GM12878 (cell line): Measurements from ENCODE around the gene CBLB.

Source experiments
- ATF7 ChIP-seq: fragments of 450-650 bp; IDR thresholded peaks from 2 replicates; pipeline ENCODE4 v1.6.1; 2016; ENCODE audit warnings: low read depth, mild to moderate bottlenecking
- CHD4 ChIP-seq: fragments of 200-600 bp; sonication (generic); IDR thresholded peaks from 2 replicates; pipeline ENCODE4 v1.6.1; 2016; ENCODE audit warnings: mild to moderate bottlenecking
- CREB1 ChIP-seq: IDR thresholded peaks from 2 replicates; pipeline ENCODE4 v1.6.1; 2012; ENCODE audit warnings: low read depth, mild to moderate bottlenecking, inconsistent platforms
- ELK1 ChIP-seq: IDR thresholded peaks from 2 replicates; pipeline ENCODE4 v1.6.1; 2012; ENCODE audit warnings: low read depth, low read length, improper control_type of control experiment
- FOXK2 ChIP-seq: fragments of 450-650 bp; IDR thresholded peaks from 2 replicates; pipeline ENCODE4 v1.6.1; 2017; ENCODE audit warnings: mild to moderate bottlenecking, moderate library complexity
- KAT2A ChIP-seq: conservative IDR thresholded peaks from 2 replicates; pipeline ENCODE4 v1.6.1; 2011; ENCODE audit warnings: low read depth, low read length; ENCODE audit not compliant: control insufficient read depth
- POLR2A ChIP-seq: IDR thresholded peaks from 2 replicates; pipeline ENCODE4 v1.6.1; 2011; ENCODE audit warnings: low read depth, mild to moderate bottlenecking, low read length
- RAD21 ChIP-seq: IDR thresholded peaks from 2 replicates; pipeline ENCODE4 v1.6.1; 2011; ENCODE audit warnings: mild to moderate bottlenecking, low read depth, low read length, moderate library complexity; ENCODE audit not compliant: insufficient read depth
- RCOR1 ChIP-seq: conservative IDR thresholded peaks from 2 replicates; pipeline ENCODE4 v1.6.1; 2012; ENCODE audit warnings: low read depth, low read length, improper control_type of control experiment
- SP1 ChIP-seq: IDR thresholded peaks from one replicate; pipeline ENCODE4 v1.6.1; 2011; ENCODE audit warnings: low read depth, low read length
- SUZ12 ChIP-seq: fragments of 200-600 bp; sonication (generic); IDR thresholded peaks from one replicate; pipeline ENCODE4 v1.6.1; 2018; ENCODE audit warnings: antibody characterized with exemption, mild to moderate bottlenecking; ENCODE audit not compliant: unreplicated experiment
- USF2 ChIP-seq: IDR thresholded peaks from 2 replicates; pipeline ENCODE4 v1.6.1; 2011; ENCODE audit warnings: low read depth, low read length, improper control_type of control experiment, borderline replicate concordance
- YY1 ChIP-seq: IDR thresholded peaks from 2 replicates; pipeline ENCODE4 v1.6.1; 2011; ENCODE audit warnings: low read depth, mild to moderate bottlenecking, low read length

- TF ChIP-seq SP1, result no peak
- TF ChIP-seq SUZ12, result no peak
- no peak for TF ChIP-seq RAD21
- no peak for TF ChIP-seq RCOR1
- no peak for TF ChIP-seq CHD4
- TF ChIP-seq USF2, result no peak
- TF ChIP-seq CREB1, result no peak
- TF ChIP-seq KAT2A, result no peak
- no peak for TF ChIP-seq ELK1
- no peak for TF ChIP-seq YY1
- no peak for TF ChIP-seq FOXK2
- TF ChIP-seq ATF7, result no peak
- TF ChIP-seq POLR2A, result no peak
These were observed 80.2 kb downstream of the CBLB start for GRCh38 chr3:105788593-105788992.
